IPS-18c (cell line): ENCODE data around the gene EIF3A.

ENCODE experiments used
- H3K4me3 ChIP-seq: 2 replicates; pipeline ENCODE4 v1.7.0; 2013; ENCODE audit warnings: low read depth, mild to moderate bottlenecking, low read length, moderate library complexity; ENCODE audit not compliant: insufficient read depth
- H3K9me3 ChIP-seq: one replicate; pipeline ENCODE4 v1.6.1; 2013; ENCODE audit warnings: mild to moderate bottlenecking, low read length, moderate library complexity; ENCODE audit not compliant: control insufficient read depth, insufficient read depth

EIF3A gene

DNA sequence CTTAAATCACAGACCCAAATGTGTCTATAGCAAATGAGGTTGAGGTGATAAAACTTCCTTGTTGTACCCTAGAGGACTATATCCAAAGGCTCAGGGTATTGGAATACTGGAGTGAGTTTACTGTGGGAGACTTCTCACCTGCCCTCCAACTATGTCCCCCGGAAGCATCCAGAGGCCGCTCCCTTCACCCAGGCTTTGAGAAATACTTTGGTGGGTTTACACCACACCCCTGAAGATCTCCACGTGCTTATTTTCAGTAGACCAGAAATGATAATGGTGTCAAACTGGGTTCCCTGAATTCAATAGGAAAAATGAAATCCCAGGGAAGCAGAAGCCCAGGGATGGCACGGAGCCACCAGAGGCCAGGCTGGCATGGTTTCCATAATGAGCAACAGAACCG lies 82.4 kb downstream of the EIF3A start:
- H3K9me3 ChIP-seq, result peaks cover 3% of the 10 kb centered on the region
- H3K4me3 ChIP-seq, result no peak overlapping the region

- peaks cover 3% of the 10 kb centered on the region for H3K9me3 ChIP-seq
- no peak overlapping the region for H3K4me3 ChIP-seq
Observed at GRCh38 chr10:118997379-118997778, 83.2 kb downstream of the EIF3A start.

- Histone ChIP-seq H3K4me3 (no peak overlapping the region), H3K9me3 (peaks cover 3% of the 10 kb centered on the region)
Observed at GRCh38 chr10:118995739-118996138, 84.9 kb downstream of the EIF3A start.

- Histone ChIP-seq H3K9me3 (peaks cover 3% of the 10 kb centered on the region), H3K4me3 (no peak overlapping the region)
Observed at GRCh38 chr10:118994321-118994720, 86.3 kb downstream of the EIF3A start.

- Histone ChIP-seq H3K9me3 (peaks cover 3% of the 10 kb centered on the region), H3K4me3 (no peak overlapping the region)
Observed at GRCh38 chr10:118993214-118993613, 87.4 kb downstream of the EIF3A start.

DNA sequence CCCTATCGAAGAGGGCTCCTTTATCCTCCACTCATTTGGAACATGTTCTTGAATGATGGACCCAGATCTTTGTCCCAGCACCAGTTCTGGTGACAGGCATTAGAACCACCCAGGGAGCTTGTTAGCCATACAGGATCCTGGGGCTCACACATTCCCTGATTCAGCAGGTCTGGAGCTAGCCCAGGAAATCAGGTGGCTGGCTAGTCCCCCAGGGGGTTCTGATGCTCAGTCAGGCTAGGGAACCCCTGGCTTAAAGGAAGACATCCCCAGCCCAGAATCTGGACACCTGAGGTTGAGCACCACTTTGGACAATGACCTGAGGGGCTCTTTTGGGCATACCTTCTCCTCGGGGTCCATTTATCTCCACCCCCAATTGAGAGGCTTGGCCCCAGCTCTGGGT lies 88.1 kb downstream of the EIF3A start:
- no peak overlapping the region for H3K4me3 ChIP-seq
- H3K9me3 ChIP-seq, result peaks cover 3% of the 10 kb centered on the region

DNA sequence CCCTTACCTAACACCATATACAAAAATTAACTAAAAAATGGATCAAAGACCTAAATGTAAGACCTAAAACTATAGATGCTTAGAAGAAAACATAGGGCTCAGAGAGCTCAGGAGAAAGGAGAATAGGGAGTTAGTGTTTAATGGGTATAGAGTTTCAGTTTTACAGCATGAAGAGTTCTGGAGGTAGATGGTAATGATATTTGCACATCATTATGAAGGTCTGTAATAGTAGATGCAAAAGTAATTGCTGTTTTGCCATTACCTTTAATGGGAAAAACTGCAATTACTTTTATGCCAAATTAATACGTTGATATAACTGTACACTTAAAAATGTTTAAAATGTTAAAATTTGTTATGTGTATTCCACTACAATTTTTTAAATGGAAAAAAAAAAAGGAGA lies 90.3 kb downstream of the EIF3A start:
- Histone ChIP-seq H3K9me3 (peaks cover 3% of the 10 kb centered on the region), H3K4me3 (no peak overlapping the region)

DNA sequence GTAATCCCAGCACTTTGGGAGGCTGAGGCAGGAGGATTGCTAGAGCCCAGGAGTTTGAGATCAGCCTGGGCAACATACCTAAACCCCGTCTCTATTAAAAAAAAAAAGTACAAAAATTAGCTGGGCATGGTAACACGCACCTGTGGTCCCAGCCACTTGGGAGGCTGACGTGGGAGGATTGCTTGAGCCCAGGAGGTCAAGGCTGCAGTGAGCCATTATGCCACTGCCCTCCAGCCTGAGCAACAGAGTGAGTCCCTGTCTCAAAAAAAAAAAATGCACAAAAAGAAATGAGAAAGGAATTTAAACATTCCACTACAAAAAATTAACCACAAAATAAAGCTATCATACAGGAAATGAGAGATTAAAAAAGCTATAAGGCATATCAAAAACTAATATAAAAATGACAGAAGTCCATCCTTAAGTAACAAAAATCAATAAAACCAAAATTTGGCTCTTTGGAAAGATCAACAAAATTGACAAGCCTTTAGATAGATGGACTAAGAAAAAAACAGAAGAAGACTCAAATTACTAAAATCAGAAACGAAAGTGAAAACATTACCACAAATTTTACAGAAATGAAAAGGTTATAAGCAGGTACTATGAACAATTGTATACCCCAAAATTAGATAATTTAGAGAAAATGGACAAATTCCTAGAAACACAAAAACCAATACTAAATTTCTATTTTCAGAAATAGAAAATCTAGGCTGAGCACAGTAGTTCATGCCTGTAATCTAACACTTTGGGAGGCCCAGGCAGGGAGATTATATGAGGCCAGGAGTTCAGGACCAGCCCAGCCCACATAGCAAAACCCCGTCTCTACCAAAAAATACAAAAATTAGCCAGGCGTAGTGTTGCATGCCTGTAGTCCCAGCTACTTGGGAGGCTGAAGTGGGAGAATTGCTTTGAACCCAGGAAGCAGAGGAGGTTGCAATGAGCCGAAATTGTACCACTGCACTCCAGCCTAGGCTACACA lies 93.5 kb downstream of the EIF3A start:
- H3K9me3 ChIP-seq, result no peaks in the 10 kb centered on the region
- no peak overlapping the region for H3K4me3 ChIP-seq

GRCh38 chr10:118985576-118985975 lies 95.0 kb downstream of the EIF3A start:
- no peak overlapping the region for H3K4me3 ChIP-seq
- H3K9me3 ChIP-seq, result no peaks in the 10 kb centered on the region
